ENCODE measurements around the gene SH3RF2.
"Not testable (repeated sequence)": the region's sequence is repeated elsewhere in the genome, so short reads cannot be mapped to it uniquely, and the experiment has no call there.

Gene SH3RF2

DNA sequence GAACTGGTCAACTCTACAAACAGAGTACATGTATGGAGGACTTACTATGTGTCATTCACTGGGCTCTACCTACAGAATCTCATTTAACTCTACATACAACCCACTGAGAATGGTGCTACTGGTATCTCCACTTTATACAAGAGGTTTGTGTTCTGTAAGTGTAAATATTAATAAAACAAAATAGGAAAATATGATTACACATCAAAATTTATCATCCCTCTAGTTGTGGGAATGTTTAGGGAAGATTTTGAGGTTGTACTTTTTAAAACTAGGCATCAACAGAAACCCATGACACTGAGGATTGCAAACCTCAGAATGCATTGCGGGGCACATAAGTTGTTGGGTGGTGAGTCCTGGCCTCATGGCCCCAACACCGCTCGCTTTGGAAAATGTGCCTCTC is 11.7 kb downstream of the SH3RF2 start:
- no peak for DNase-seq (ENCODE audit: low read depth in 2 of 2)

DNA sequence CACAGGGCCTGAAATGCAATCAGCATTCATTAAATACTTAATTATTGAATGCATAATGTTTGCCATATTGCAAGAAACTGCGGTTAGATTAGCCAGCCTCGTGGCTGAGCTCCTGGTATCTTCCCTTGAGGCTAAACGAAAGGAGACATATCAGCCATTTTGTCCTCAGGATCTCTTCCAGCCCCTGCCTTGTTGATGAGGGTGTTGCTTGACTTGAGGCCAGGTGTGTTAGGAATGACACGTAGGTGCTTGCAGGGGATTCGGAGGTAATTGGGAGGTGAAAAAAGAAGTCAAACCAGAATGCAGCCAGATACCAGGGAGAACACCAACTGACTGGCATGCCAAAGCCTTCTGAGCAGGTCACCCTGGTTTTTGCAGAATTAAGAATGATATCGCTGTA is 12.5 kb downstream of the SH3RF2 start:
- DNase-seq (ENCODE audit: low read depth in 2 of 2), result no peak

DNA sequence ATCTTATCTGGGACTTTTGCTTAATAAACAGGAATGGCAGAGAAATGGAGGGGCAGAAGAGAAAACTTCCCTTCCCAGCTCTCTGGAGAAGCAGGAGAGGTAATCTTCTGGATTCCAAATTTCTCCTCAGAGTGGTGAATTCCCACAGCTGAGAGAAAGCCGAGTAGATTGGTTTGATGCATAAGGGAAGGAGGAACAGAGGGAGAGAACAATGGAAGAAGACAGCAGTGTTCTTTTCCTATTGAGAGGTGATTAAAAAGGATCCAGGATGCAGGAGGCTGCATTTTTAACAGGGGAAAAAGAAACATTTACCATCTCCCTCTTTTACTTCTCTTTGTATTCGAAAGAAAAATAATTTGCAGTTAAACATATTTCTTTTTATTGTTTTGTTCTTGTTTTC is 13.1 kb downstream of the SH3RF2 start:
- no peak for DNase-seq (ENCODE audit: low read depth in 2 of 2)

DNA sequence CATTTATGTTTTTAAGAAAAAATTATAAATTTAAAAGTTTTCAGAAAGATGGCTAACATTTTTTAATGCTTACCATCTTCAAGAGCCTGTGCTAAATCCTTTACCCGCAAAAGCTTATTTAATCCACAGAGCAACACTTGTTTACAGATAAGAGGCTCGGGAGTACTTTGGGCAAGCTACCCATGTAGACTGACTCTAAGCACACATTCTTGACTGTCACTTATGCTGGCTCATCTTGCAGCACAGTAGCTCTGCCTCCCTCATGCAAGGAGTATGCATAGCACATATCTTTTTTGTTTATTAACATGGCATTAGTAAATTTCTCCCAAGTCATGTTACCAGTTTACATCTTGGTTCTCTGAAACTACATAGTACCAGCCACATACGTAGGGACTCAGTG is 14.7 kb downstream of the SH3RF2 start:
- DNase-seq (ENCODE audit: low read depth in 2 of 2), result no peak

DNA sequence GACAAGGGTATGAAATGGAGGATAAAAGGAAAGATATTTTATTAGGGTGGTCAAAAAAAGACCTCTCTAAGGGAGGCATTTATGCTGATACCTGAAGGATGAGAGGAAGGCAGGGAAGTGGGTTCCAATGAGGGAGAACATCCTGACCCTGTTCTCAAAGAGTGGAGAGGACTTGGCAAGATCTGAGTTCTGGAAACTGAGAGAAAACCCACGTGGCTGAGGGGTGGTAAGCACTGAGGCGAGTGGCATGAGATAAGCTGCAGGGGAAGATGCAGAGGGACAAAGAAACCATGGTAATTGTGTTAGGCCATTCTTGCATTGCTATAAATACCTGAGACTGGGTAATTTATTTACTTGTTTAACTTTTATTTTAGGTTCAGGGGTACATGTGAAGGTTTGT is 16.8 kb downstream of the SH3RF2 start:
- DNase-seq (ENCODE audit: low read depth in 2 of 2), result no peak

DNA sequence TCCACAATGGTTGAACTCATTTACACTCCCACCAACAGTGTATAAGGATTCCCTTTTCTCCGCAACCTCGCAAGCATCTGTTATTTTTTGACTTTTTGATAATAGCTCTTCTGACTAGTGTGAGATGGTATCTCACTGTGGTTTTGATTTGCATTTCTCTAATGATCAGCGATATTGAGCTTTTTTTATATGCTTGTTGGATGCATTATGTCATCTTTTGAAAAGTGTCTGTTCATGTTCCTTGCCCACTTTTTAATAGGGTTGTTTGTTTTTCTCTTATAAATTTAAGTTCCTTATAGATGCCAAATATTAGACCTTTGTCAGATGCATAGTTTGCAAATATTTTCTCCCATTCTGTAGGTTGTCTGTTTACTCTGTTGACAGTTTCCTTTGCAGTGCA is 17.8 kb downstream of the SH3RF2 start:
- not testable (repeated sequence) for DNase-seq (ENCODE audit: low read depth in 2 of 2)

DNA sequence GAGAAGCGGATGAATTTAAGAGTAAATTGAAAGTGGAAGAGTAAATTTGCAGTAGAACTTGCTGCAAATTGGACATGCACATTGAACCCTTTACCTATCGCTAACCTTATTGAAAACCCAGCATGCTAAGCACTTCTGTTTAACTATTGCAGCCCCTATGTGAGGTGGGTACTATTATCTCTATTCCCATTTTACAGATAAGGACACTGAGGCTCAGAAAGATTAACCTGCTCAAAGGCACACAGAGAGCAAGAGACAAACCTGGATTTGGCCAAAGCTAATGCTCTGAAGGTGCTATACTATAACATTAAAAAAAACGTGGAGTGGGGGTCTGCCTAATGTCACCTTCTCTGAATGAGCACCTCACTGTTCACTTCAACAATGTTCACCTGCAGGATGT is 21.0 kb downstream of the SH3RF2 start:
- DNase-seq (ENCODE audit: low read depth in 2 of 2), result no peak

DNA sequence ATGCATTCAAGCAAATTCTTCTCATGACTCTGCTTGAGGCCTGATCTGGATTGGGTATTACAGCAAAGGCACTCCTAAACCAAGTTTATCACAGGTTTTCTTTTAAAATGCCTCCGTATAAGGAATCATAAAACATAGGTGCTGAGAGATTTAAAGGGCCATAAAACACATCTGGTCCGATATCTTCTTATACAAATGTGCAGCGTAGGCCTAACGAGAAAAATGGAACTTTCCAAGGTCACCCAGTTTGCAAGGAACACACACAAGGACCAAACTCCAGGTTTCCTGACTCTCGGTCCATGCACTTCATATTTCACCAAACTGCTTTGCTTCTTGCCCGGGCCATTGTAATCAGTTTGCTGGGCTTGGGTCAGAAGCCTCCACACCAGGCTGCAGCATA is 22.1 kb downstream of the SH3RF2 start:
- DNase-seq (ENCODE audit: low read depth in 2 of 2), result no peak

DNA sequence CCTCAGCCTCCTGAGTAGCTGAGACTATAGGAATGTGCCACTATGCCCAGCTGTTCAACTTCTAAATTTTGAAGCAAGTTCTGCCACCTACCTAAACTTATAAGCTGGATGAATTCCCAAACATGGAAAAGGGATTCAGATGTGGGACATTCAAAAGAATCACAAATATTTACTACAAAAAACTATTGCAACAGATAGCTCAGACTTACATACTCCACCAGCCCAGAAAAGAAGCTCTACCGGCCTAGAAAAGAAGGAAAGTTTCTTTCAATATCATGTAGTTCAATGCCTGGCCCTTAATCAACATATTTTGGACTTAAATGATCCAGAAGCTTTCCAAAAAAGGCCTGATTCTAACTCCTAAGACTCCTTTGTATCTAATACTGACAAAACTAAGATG is 23.8 kb downstream of the SH3RF2 start:
- no peak for DNase-seq (ENCODE audit: low read depth in 2 of 2)

DNA sequence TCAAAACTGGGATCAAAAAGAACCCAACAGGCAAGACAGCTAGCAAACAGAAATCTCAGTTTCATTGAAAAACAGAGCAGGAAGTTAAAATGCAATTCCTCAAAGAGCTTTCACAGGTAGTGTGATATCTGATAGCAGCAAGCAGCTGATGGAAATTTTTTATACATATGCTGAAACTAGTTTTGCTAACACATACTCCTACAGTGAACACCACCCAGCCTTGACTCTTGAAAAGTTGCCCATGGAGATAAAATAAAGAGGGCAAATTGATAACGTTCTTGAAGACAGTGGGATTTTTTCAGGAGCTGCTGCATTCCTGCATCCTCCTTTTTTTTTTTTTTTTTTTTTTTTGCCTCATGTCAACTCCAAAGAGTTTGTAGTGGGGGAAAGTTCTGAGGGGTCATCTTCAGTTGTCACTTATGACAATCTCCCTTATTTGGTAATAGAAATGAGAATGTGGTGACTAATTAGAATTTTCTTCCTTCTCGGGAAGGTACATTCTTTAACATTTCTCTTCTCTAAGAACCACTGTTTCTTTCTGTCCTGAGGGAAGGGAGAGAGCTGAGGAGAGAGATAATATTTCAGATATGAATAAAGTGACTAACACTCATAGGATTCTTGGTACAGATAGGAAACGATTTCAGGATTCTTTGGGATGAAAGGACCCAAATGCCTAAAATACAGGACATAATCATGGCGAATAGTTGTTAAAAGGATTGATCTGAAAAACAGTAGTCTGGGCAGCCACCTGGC is 24.6 kb downstream of the SH3RF2 start:
- DNase-seq (ENCODE audit: low read depth in 2 of 2), result no peak

DNA sequence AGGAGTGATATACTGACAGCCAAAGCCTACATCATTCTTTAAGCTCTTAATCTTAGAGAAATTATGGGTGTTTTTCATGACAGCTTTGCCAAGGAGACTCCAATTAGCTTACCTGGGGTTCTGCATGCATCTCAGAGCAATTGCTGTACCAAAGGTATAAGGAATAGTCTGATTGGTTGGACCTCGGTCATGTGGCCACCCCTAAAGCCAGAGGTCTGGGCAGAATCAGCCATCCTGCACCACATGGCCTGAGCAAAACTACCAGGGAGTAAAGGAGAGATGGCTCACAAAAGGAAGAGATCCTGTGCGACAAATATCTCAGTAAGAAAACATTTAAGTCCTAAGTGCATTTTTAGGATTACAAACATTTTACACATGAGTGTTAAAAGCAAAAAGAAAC is 25.6 kb downstream of the SH3RF2 start:
- DNase-seq (ENCODE audit: low read depth in 2 of 2), result no peak

DNA sequence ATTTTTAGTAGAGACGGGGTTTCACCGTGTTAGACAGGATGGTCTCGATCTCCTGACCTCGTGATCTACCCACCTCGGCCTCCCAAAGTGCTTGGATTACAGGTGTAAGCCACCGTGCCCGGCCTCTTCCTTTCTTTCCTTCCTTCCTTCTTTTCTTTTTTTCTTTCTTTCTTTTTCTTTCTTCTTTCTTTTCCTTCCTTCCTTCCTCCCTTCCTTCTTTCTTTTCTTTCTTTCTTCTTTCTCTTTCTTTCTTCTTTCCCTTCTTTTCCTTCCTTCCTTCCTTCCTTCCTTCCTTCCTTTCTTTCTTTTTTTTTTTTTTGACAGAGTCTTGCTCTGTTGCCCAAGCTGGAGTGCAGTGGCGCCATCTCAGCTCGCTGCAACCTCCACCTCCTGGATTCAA is 27.6 kb downstream of the SH3RF2 start:
- DNase-seq (ENCODE audit: low read depth in 2 of 2), result not testable (repeated sequence)

DNA sequence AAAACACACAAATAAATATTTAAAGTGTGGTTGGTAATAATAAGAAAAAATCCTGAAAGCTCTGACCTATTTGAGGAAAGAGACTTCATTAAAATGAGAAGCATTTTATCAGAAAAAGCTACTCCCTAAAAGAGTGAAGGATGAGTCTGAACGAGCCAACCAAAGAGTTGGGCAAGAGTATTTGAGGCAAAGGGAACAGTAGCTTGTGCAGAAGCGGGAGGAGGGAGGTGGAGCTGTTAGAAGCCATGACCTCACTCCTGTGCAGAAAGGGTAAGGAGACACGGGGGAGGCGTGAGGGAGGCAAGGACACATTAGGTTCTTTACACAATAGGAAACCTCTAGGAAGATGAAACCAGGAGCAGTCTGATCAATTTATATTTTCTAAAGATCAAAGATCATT is 29.4 kb downstream of the SH3RF2 start:
- DNase-seq (ENCODE audit: low read depth in 2 of 2), result no peak

DNA sequence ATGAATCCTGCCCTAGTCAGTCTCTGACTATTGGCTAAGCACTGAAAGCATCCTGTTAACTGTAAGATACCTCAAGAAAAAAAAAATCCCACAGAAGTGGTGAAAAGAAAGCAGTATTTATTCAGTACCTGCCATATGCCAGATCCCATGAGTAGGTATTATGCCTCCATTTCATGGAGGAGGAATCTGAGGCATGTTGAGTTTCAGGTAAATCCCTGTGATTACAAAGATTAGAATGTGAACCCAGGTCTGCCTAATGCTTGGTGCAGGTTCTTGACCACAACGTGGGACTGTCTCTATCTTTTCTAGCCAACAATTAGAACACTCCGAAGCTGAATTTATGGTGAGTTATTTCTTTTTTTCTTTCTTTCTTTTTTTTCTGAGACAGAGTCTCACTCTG is 30.9 kb downstream of the SH3RF2 start:
- DNase-seq (ENCODE audit: low read depth in 2 of 2), result no peak

DNA sequence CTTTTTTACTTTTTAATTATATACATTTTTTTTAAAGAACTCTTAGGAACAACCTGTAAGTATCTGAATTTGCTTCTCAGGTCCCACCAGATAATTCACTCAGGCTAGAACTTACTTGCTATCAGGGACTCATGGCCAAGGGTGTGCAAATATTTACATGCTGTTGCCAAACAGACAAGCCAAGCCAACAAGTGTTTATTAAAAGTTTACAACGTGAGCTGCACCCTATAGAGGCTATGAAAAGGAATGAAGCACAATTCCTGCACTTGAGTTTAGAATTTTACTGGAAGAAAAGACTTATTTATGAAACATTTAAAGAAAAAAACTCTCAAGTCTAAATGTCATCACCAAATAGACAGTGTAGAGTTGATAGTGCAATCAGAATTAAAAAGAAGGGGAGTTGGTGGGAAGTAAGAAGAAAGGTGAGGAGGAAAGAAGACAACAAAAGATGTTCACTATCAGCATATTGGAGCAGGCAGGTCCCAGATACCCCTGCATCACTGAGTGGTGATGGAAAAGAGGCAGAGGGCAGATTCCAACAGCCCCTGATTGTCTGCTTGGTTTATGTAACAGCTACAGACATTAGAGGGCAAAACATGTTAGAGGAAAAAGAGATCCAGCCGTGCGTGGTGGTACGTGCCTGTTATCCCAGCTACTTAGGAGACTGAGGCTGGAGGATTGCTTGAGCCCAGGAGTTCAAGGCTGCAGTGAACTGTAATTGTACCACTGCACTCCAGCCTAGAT is 32.8 kb downstream of the SH3RF2 start:
- DNase-seq (ENCODE audit: low read depth in 2 of 2), result no peak

DNA sequence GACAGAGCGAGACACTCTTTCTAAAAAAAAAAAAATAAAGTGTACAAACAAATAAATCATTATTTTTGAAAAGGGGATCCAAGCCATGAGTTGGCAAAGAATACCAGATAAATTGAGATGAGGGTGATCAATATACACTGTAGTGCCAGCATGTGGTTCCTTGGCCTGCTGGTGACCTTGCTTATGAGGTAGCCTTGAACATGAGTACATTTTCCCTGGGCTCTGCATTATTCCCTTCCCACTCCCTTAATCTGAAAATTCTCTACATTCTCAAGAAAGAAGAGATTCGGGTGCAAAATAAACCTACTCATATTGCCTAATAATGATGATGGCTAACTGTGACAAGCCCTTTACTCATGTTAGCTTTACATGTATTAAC is 33.3 kb downstream of the SH3RF2 start:
- no peak for DNase-seq (ENCODE audit: low read depth in 2 of 2)

DNA sequence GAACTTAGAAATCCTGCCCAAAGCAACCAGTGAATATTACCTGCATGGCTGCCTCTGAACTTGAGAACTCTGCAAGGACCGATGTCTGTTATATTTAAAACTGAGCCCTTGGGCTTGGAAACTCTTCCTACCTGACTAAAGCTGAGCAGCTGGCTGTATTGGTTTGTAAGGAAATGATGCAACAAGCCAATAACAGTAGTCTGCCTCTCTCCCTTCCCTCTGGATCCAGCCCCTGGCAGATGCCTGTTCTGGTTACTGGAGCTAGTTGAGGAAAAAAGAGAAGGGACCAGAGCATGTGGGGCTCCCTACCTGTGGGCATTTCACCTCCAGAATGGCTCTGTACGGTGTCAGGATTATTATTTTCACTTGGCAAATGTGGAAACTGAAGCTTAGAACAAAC is 34.7 kb downstream of the SH3RF2 start:
- no peak for DNase-seq (ENCODE audit: low read depth in 2 of 2)

DNA sequence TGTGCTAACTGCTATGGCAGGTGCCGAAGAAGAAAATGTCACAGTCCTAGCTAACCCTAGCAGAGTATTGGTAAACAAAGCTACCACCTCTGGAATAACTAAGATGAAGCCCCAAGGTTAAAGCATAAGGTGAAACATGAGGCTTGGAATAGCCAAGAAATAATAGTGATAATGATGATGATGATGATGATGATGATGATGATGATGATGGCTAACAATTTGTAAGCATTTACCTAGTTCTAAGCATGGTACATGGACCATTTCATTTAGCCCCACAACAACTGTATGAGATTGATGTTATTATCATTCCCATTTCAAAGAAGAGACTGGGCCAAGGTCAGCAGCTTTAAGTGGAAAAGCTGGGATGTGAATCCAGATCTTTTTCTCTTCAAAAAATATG is 35.3 kb downstream of the SH3RF2 start:
- no peak for DNase-seq (ENCODE audit: low read depth in 2 of 2)

DNA sequence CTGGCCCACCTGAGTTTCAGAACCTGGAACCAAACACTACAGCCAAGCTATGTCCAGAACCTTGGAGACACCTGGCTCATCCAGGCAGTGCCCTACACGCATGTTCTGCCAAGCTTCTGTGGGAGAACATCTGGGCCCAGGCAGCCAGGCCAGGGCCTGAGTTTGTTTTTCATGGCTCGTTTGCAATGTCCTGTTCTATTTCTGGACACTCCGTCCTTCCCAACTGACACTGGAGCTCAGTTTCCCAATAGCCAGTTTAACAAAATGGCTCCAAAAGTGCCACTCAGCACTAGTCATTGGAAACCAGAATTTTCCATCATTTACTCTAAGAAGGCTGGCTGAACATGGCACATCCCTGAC is 38.6 kb downstream of the SH3RF2 start:
- DNase-seq (ENCODE audit: low read depth in 2 of 2), result no peak

DNA sequence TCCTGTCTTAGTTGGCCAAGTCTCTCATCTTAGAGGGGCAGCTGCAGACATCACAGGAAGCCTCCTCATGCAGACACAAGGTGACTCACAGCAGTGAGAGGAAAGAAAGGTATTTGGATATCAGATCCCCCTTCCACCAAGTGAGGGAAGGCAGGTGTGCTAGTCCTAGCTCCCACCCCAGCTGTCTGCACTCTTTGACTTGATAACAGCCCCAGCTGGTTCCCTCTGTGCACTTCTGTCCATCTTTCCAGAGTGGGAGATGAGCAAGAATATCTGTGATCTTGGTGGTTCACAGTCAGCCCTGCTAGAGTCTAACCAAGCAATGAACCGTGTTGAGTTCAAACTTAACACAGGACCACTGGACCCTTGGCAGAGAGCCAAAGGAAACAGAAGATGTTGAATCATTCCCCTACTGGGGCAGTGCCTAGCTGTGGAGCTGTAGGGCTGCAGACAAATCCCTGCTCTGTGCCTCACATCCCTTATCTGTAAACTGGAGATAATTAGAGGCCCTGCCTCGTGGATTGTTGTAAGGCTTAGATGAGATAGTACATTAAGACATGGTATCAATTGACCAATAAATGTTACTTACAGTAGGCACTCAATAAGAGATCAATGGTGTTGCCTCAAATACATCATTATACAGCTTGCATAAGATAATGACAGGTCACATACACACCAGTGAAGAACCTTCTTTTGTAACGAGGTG is 39.1 kb downstream of the SH3RF2 start:
- no peak for DNase-seq (ENCODE audit: low read depth in 2 of 2)

DNA sequence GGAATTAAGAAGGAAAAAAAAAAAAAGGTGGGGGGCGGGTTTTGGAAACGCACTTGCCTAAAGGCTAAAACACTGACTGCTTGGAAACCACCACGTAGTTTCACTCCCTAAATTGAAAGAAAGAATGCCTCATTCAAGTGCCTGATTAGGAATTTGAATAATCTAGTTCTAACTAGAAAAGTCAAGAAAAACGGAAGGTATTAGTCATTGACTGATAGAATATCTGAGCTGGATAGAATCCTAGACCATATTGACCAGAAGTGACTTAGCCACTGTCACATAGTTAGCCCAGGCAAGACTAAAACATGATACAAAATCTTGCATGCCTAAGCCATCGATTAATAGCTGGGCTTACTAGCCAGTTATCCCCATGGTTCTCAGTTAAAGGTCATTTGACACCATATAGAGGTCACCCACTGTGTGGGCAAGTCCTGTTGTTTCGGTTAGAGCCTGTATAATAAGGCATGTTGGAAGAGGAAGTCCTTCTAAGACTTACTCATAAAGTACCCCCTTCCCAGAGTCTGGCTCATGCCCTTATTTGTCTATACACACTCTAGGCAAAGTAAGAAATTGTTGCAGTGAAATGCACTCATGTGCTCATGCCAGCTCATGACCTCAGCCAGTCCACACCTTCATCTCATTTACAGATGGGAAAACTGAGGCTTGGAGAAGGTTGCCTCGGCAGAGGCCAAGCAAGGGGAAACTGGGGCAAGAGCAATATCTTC is 40.2 kb downstream of the SH3RF2 start:
- DNase-seq (ENCODE audit: low read depth in 2 of 2), result no peak

DNA sequence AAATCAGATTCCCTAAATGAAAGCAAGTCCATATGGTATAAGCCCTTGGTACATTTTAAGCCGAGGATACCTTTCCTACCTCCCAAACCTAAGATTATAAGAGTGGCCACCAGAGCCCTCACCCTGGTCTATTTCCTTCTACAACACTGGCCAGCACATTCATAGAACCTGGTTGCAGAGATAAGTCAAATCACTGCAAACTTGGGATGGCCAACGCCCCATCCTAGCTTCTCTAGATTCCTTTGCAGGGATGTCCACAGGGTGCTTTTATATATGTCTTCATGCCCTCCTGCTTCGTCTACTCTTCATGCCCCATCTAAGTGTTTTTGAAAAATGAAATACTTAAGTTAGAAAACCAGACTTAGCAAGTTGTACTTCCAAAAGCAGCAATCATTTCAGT is 41.8 kb downstream of the SH3RF2 start:
- DNase-seq (ENCODE audit: low read depth in 2 of 2), result no peak

Measured in stimulated activated CD8-positive, alpha-beta memory T cell treated with anti-CD3 and anti-CD28 coated beads, Interleukin-15, amount 100 ng/mL, for 4 hours (primary cell).